SKM-1 treated with dmso at 0.1 percent for 144 hours (cell line): ENCODE data around the gene MYOZ2.

ENCODE experiments used
- DNase-seq: peaks from one replicate; lab custom pipeline; 2025; ENCODE audit not compliant: unreplicated experiment; lab: John Stamatoyannopoulos, UW

Gene MYOZ2

DNA sequence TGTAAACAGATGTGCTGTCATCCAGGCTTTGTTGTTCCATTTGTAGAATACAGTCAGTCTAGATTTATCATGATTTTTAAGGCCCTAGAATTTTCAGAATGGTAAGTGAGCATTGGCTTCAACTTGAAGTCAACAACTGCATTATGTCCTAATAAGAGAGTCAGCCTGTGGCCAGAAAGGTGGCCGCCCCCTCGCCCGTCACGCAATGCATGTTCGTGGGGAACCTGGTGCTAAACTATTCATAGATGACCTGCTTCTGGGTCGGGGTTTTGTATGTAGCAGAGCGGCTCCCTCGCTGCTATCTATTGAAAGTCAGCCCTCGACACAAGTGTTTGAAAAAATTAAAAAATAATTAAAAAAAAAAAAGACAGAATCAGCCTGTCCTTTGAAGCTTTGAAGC lies 101.6 kb downstream of the MYOZ2 start:
- DNase-seq, result no peak
